ENCODE measurements around the gene NLRX1. TPM values are rescaled to one million over a fixed set of nuclear protein-coding genes. Genes with fewer than 3 reads are reported as not detected.
A peak's percentile ranks its signal among the peaks of the same experiment; 100 is the strongest.

Gene NLRX1
- total and polyA plus RNA-seq, 7 experiments from 2014 or later, result 6.5 to 19.5 (median 9.8) TPM

DNA sequence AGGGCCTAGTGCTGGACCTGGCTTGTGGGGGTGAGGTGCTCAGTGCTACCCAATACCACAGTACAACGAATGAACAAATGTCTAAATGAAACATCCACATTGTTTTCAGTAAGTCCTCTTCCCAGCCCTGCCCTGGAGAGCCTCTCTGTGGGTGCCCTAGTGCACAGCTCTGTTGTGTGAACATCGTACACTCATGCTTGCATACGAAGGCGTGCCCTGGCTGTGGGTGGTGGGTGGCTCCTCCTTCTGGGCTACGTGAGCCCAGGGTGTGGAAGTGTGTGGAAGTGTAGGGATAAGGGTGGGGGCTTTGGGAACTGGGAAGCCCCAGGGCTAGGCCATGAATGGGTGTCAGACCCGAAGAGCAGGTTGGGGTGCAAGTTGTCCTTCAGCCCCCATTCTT is 592 bp upstream of the NLRX1 start:
- Histone ChIP-seq H3K4me3 (ENCODE audit: low read length) (no peak overlapping the region), H3K27me3 (ENCODE audit: control insufficient read depth in 2 of 2, insufficient read depth in 2 of 2, low read length in 2 of 2) (no peaks in the 10 kb centered on the region), H3K36me3 (ENCODE audit: control insufficient read depth in 2 of 3, insufficient read depth in 3 of 3, low read length in 3 of 3) (peaks cover 0 to 5% (median 0%) of the 10 kb centered on the region in 3 experiments), H3K27ac (ENCODE audit: low read depth, low read length) (no peak overlapping the region), H3K4me1 (ENCODE audit: control insufficient read depth in 2 of 2, insufficient read depth in 2 of 2, low read length in 2 of 2) (peaks cover 0 to 4% of the 10 kb centered on the region in 2 donors), H3K9me3 (ENCODE audit: control insufficient read depth in 2 of 3, low read length in 3 of 3) (no peaks in the 10 kb centered on the region)
- Mint-ChIP-seq H3K36me3 (no peaks in the 10 kb centered on the region), H3K4me1 (peaks cover 4 to 25% (median 11%) of the 10 kb centered on the region in 7 donors), H3K27me3 (no peaks in the 10 kb centered on the region), H3K9me3 (no peaks in the 10 kb centered on the region), H3K27ac (peak overlapping the region in 7 of 9 donors; percentile 41 to 90 (median 69)), H3K4me3 (peak overlapping the region; percentile 45 to 92 (median 78))
- intact Hi-C loops (cut with micrococcal nuclease), result loop anchor here (1.0 to 5.0 kb wide), 11 partner anchors 19 to 155 kb away; partner anchors contain the start of genes C2CD2L (in 2 of the 2), ABCG4 (in 1 of the 2), CBL (in 1 of the 2) and RPS25 (in 1 of the 2)
- CTCF ChIA-PET, result interaction anchor here (0.9 to 1.2 kb wide), 2 partner anchors 155 to 158 kb away, joined by 3 to 5 read pairs; no protein-coding TSS in a partner anchor
- POLR2A ChIA-PET, result no interaction called here
- no peak for DNase-seq
- ATAC-seq, result no peak

DNA sequence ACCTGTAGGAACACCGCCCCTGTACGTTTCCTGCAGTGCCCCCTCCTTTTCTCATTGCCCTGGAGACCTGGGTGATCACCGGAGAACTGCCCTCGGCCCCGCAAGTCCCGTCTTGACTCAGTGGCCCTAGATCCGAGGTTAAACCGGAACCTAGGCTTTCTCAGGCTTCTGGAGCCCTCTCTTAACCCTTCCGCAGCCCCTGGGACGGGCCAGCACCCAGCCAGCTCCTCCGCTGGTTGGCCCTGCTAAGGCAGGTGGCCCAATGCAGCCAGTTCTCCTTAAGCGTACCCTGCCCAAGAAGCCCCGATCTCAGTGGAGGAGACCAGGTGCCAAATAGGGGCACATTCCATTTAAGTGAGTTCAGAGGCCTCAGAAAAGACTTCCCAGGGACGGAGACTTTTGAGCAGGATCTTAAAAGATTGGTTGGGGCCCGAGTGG is 776 bp downstream of the NLRX1 start:
- CTCF ChIA-PET, result interaction anchor here (0.7 to 1.8 kb wide), 12 partner anchors 9 to 154 kb away, joined by 3 to 11 read pairs (median 4); partner anchors contain the start of genes DPAGT1 and VPS11
- H3K27me3 ChIP-seq (ENCODE audit: control insufficient read depth in 2 of 2, insufficient read depth in 2 of 2, low read length in 2 of 2), result no peaks in the 10 kb centered on the region
- POLR2A ChIA-PET, result interaction anchor here (0.5 to 1.5 kb wide), 12 partner anchors 8 to 115 kb away, joined by 3 to 8 read pairs (median 5); partner anchors contain the start of genes ABCG4, C2CD2L, DPAGT1 and VPS11
- Mint-ChIP-seq H3K27ac (peak overlapping the region; percentile 62 to 95 (median 81)), H3K36me3 (peaks cover 0 to 5% (median 0%) of the 10 kb centered on the region in 5 donors), H3K4me3 (peak overlapping the region; percentile 86 to 94 (median 90)), H3K27me3 (no peaks in the 10 kb centered on the region), H3K4me1 (peaks cover 4 to 25% (median 11%) of the 10 kb centered on the region in 7 donors), H3K9me3 (no peaks in the 10 kb centered on the region)
- intact Hi-C loops (cut with micrococcal nuclease), result loop anchor here (1.0 to 5.0 kb wide), 7 partner anchors 20 to 152 kb away; partner anchors contain the start of genes C2CD2L (in 2 of the 2), ABCG4 (in 1 of the 2), CBL (in 1 of the 2) and HINFP (in 1 of the 2)
- H3K4me3 ChIP-seq (ENCODE audit: low read length), result peak overlapping the region; percentile 75
- H3K9me3 ChIP-seq (ENCODE audit: control insufficient read depth in 2 of 3, low read length in 3 of 3), result no peaks in the 10 kb centered on the region
- peaks cover 0 to 15% (median 0%) of the 10 kb centered on the region in 3 experiments for H3K36me3 ChIP-seq (ENCODE audit: control insufficient read depth in 2 of 3, insufficient read depth in 3 of 3, low read length in 3 of 3)
- ATAC-seq (peak; percentile 26), DNase-seq (peak in 7 of 9 donors; percentile 12 to 51 (median 21))
- peaks cover 0 to 4% of the 10 kb centered on the region in 2 donors for H3K4me1 ChIP-seq (ENCODE audit: control insufficient read depth in 2 of 2, insufficient read depth in 2 of 2, low read length in 2 of 2)
- peak overlapping the region; percentile 73 for H3K27ac ChIP-seq (ENCODE audit: low read depth, low read length)

GRCh38 chr11:119172513-119172912 is 4.0 kb downstream of the NLRX1 start:
- ATAC-seq (no peak), DNase-seq (no peak)
- Mint-ChIP-seq H3K27ac (peak overlapping the region in 2 of 9 donors; percentile 8 to 54), H3K4me1 (peaks cover 11 to 34% (median 15%) of the 10 kb centered on the region in 7 donors), H3K9me3 (no peaks in the 10 kb centered on the region), H3K36me3 (peaks cover 0 to 16% (median 3%) of the 10 kb centered on the region in 5 donors), H3K27me3 (no peaks in the 10 kb centered on the region), H3K4me3 (no peak overlapping the region)
- intact Hi-C loops (cut with micrococcal nuclease), result no loop called here
- Histone ChIP-seq H3K4me1 (ENCODE audit: control insufficient read depth in 2 of 2, insufficient read depth in 2 of 2, low read length in 2 of 2) (peaks cover 2 to 4% of the 10 kb centered on the region in 2 donors), H3K36me3 (ENCODE audit: control insufficient read depth in 2 of 3, insufficient read depth in 3 of 3, low read length in 3 of 3) (peaks cover 0 to 29% (median 0%) of the 10 kb centered on the region in 3 experiments), H3K27ac (ENCODE audit: low read depth, low read length) (no peak overlapping the region), H3K9me3 (ENCODE audit: control insufficient read depth in 2 of 3, low read length in 3 of 3) (no peaks in the 10 kb centered on the region), H3K27me3 (ENCODE audit: control insufficient read depth in 2 of 2, insufficient read depth in 2 of 2, low read length in 2 of 2) (no peaks in the 10 kb centered on the region), H3K4me3 (ENCODE audit: low read length) (no peak overlapping the region)
- ChIA-PET CTCF (no interaction called here), POLR2A (interaction anchor here (0.6 kb wide), 1 partner anchor 18 kb away, joined by 3 read pairs; no protein-coding TSS in a partner anchor)

DNA sequence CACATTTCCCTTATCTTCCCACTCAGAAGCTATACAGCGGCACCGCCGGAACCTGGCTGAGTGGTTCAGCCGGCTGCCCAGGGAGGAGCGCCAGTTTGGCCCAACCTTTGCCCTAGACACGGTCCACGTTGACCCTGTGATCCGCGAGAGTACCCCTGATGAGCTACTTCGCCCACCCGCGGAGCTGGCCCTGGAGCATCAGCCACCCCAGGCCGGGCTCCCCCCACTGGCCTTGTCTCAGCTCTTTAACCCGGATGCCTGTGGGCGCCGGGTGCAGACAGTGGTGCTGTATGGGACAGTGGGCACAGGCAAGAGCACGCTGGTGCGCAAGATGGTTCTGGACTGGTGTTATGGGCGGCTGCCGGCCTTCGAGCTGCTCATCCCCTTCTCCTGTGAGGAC is 4.9 kb downstream of the NLRX1 start:
- no peaks in the 10 kb centered on the region for H3K27me3 Mint-ChIP-seq
- intact Hi-C loops (cut with micrococcal nuclease), result no loop called here
- CTCF ChIA-PET, result interaction anchor here (0.6 kb wide), 2 partner anchors 8 to 22 kb away, joined by 3 to 5 read pairs; no protein-coding TSS in a partner anchor
- H3K4me3 Mint-ChIP-seq, result no peak overlapping the region
- ATAC-seq, result no peak
- no peak overlapping the region for H3K27ac Mint-ChIP-seq
- peaks cover 0 to 18% (median 6%) of the 10 kb centered on the region in 5 donors for H3K36me3 Mint-ChIP-seq
- Histone ChIP-seq H3K4me1 (ENCODE audit: control insufficient read depth in 2 of 2, insufficient read depth in 2 of 2, low read length in 2 of 2) (peaks cover 4 to 12% of the 10 kb centered on the region in 2 donors), H3K27ac (ENCODE audit: low read depth, low read length) (no peak overlapping the region), H3K27me3 (ENCODE audit: control insufficient read depth in 2 of 2, insufficient read depth in 2 of 2, low read length in 2 of 2) (no peaks in the 10 kb centered on the region), H3K36me3 (ENCODE audit: control insufficient read depth in 2 of 3, insufficient read depth in 3 of 3, low read length in 3 of 3) (peaks cover 0 to 29% (median 0%) of the 10 kb centered on the region in 3 experiments), H3K9me3 (ENCODE audit: control insufficient read depth in 2 of 3, low read length in 3 of 3) (no peaks in the 10 kb centered on the region), H3K4me3 (ENCODE audit: low read length) (no peak overlapping the region)
- H3K9me3 Mint-ChIP-seq, result no peaks in the 10 kb centered on the region
- peaks cover 17 to 37% (median 24%) of the 10 kb centered on the region in 7 donors for H3K4me1 Mint-ChIP-seq
- POLR2A ChIA-PET, result no interaction called here
- DNase-seq, result no peak

DNA sequence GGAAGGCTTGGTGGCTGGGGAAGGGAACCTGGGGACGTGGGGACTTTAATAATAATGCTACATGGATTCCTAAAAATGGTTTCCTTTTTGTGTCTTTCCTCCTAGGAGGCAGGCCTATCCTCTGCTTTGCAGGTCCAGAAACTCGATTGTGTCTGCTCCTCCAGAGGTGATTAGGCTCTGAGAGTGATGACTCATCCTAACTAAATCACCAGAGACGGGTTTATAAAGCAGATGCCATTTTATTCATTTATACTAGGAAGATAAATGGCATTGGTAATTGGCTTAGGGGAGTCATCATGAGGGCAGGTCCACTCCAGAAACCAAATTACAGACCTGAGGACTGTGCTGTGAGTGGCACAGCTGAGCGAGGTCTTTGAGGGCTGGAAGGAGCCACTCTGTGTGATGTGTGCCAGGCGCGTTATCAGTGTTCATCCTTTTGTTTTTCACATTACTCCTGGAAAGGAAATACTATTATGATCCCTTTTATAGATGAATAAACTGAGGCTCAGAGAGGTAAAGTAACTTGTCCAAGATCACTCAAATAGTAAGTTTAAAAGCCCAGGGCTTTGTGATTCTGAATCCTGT is 7.1 kb downstream of the NLRX1 start:
- Mint-ChIP-seq H3K36me3 (peaks cover 0 to 18% (median 12%) of the 10 kb centered on the region in 5 donors), H3K27me3 (no peaks in the 10 kb centered on the region), H3K9me3 (no peaks in the 10 kb centered on the region), H3K4me1 (peaks cover 11 to 31% (median 23%) of the 10 kb centered on the region in 7 donors), H3K4me3 (no peak overlapping the region), H3K27ac (no peak overlapping the region)
- ATAC-seq, result no peak
- H3K27ac ChIP-seq (ENCODE audit: low read depth, low read length), result no peak overlapping the region
- intact Hi-C loops (cut with micrococcal nuclease), result no loop called here
- POLR2A ChIA-PET, result no interaction called here
- no peaks in the 10 kb centered on the region for H3K9me3 ChIP-seq (ENCODE audit: control insufficient read depth in 2 of 3, low read length in 3 of 3)
- H3K4me3 ChIP-seq (ENCODE audit: low read length), result no peak overlapping the region
- H3K36me3 ChIP-seq (ENCODE audit: control insufficient read depth in 2 of 3, insufficient read depth in 3 of 3, low read length in 3 of 3), result peaks cover 0 to 29% (median 0%) of the 10 kb centered on the region in 3 experiments
- H3K4me1 ChIP-seq (ENCODE audit: control insufficient read depth in 2 of 2, insufficient read depth in 2 of 2, low read length in 2 of 2), result peaks cover 0 to 14% of the 10 kb centered on the region in 2 donors
- CTCF ChIA-PET, result interaction anchor here (1.0 to 1.2 kb wide), 2 partner anchors 21 kb away, joined by 3 to 4 read pairs; no protein-coding TSS in a partner anchor
- DNase-seq, result no peak
- H3K27me3 ChIP-seq (ENCODE audit: control insufficient read depth in 2 of 2, insufficient read depth in 2 of 2, low read length in 2 of 2), result no peaks in the 10 kb centered on the region

DNA sequence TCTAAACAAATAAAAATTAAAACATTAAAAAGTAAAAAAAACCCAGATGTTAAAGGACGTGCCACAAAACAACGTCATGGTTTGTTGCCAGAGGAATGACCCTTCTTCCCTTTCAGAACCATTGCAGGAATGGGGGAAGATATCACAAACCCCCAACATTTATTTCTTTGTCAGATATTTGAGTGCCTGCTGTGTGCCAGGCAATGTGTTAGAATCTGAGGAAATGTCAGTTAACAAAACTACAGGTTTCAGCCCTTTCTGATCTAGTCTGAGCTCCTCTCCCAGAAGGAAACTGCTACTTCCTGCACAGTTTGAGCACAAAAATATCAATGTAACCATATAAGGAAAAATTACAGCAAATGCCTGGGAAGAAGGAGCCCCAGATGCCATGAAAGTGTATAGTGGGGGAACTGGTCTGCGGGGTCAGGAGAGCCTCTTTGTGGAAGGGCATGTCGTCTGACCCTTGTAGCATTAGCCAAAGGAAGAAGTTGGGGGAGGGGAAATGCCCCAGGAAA is 9.7 kb downstream of the NLRX1 start:
- no peak overlapping the region for H3K27ac ChIP-seq (ENCODE audit: low read depth, low read length)
- peaks cover 0 to 14% of the 10 kb centered on the region in 2 donors for H3K4me1 ChIP-seq (ENCODE audit: control insufficient read depth in 2 of 2, insufficient read depth in 2 of 2, low read length in 2 of 2)
- DNase-seq (peak in 1 of 9 donors; percentile 11), ATAC-seq (no peak)
- H3K36me3 ChIP-seq (ENCODE audit: control insufficient read depth in 2 of 3, insufficient read depth in 3 of 3, low read length in 3 of 3), result peaks cover 0 to 47% (median 0%) of the 10 kb centered on the region in 3 experiments
- no peaks in the 10 kb centered on the region for H3K27me3 ChIP-seq (ENCODE audit: control insufficient read depth in 2 of 2, insufficient read depth in 2 of 2, low read length in 2 of 2)
- H3K36me3 Mint-ChIP-seq, result peaks cover 0 to 26% (median 12%) of the 10 kb centered on the region in 5 donors
- no peaks in the 10 kb centered on the region for H3K9me3 Mint-ChIP-seq
- H3K9me3 ChIP-seq (ENCODE audit: control insufficient read depth in 2 of 3, low read length in 3 of 3), result no peaks in the 10 kb centered on the region
- H3K4me3 ChIP-seq (ENCODE audit: low read length), result no peak overlapping the region
- CTCF ChIA-PET, result interaction anchor here (2.1 kb wide), 1 partner anchor 9 kb away, joined by 11 read pairs; no protein-coding TSS in a partner anchor
- intact Hi-C loops (cut with micrococcal nuclease), result no loop called here
- H3K27me3 Mint-ChIP-seq, result no peaks in the 10 kb centered on the region
- POLR2A ChIA-PET, result interaction anchor here (0.6 to 2.5 kb wide), 4 partner anchors 9 to 166 kb away, joined by 3 to 8 read pairs (median 3); partner anchors contain the start of gene VPS11
- H3K27ac Mint-ChIP-seq, result peak overlapping the region; percentile 9 to 76 (median 54)
- peak overlapping the region in 7 of 10 donors; percentile 2 to 67 (median 49) for H3K4me3 Mint-ChIP-seq
- H3K4me1 Mint-ChIP-seq, result peaks cover 11 to 25% (median 21%) of the 10 kb centered on the region in 7 donors

All from naive thymus-derived CD4-positive, alpha-beta T cell (primary cell).